Measurements from ENCODE around the gene MAP7D1. TPM values are rescaled to one million over a fixed set of nuclear protein-coding genes. Genes with fewer than 3 reads are reported as not detected.

Gene MAP7D1
- total RNA-seq, 1 donor: 142 TPM

DNA sequence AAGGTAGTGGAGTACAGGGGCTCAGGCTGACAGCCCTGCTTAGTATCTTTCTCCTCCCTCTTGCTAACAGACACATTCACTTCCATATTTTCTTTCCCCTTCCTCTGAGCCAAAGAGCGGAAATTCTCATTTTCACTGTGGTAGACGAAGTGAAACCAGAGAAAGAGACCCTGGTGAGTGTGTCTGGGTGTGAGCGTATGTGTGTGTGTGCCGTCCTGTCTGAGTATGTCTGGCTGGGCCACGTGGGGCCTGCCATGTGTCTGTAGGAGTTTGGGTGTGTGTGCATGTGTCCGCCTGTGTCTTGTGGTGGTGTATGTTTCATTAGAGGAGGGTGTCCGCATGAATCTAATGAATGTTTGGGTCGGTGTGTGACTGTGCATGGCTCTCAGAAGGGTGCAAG is 32.6 kb upstream of the MAP7D1 start:
- Histone ChIP-seq H3K4me1 (ENCODE audit: insufficient read depth, low read length) (peaks cover 60% of the 10 kb centered on the region), H3K4me3 (ENCODE audit: low read length) (no peak overlapping the region), H3K27me3 (ENCODE audit: insufficient read depth, low read length) (peaks cover 3% of the 10 kb centered on the region), H3K9me3 (ENCODE audit: low read depth, low read length) (no peaks in the 10 kb centered on the region)

- Histone ChIP-seq H3K4me3 (ENCODE audit: low read length) (no peak overlapping the region), H3K27me3 (ENCODE audit: insufficient read depth, low read length) (peaks cover 3% of the 10 kb centered on the region), H3K4me1 (ENCODE audit: insufficient read depth, low read length) (peaks cover 53% of the 10 kb centered on the region), H3K9me3 (ENCODE audit: low read depth, low read length) (no peaks in the 10 kb centered on the region)
Observed at GRCh38 chr1:36124404-36125128, 31.4 kb upstream of the MAP7D1 start.

- Histone ChIP-seq H3K4me3 (ENCODE audit: low read length) (no peak within 1 kb of the TSS), H3K9me3 (ENCODE audit: low read depth, low read length) (no peaks in the 10 kb centered on the region), H3K4me1 (ENCODE audit: insufficient read depth, low read length) (peaks cover 45% of the 10 kb centered on the region), H3K27me3 (ENCODE audit: insufficient read depth, low read length) (peaks cover 3% of the 10 kb centered on the region)
Observed at GRCh38 chr1:36125129-36125991, 30.6 kb upstream of the MAP7D1 start, which contains the start of gene COL8A2. Gene COL8A2 (minus strand): TSS chr1:36125222. CDS start chr1:36100242, 24,980 bp downstream.

GRCh38 chr1:36126005-36126716 is 29.8 kb upstream of the MAP7D1 start:
- Histone ChIP-seq H3K27me3 (ENCODE audit: insufficient read depth, low read length) (peaks cover 3% of the 10 kb centered on the region), H3K9me3 (ENCODE audit: low read depth, low read length) (no peaks in the 10 kb centered on the region), H3K4me3 (ENCODE audit: low read length) (no peak overlapping the region), H3K4me1 (ENCODE audit: insufficient read depth, low read length) (peaks cover 43% of the 10 kb centered on the region)

GRCh38 chr1:36126797-36127500 is 29.0 kb upstream of the MAP7D1 start:
- peaks cover 3% of the 10 kb centered on the region for H3K27me3 ChIP-seq (ENCODE audit: insufficient read depth, low read length)
- H3K4me3 ChIP-seq (ENCODE audit: low read length): no peak overlapping the region
- no peaks in the 10 kb centered on the region for H3K9me3 ChIP-seq (ENCODE audit: low read depth, low read length)
- H3K4me1 ChIP-seq (ENCODE audit: insufficient read depth, low read length): peaks cover 39% of the 10 kb centered on the region

DNA sequence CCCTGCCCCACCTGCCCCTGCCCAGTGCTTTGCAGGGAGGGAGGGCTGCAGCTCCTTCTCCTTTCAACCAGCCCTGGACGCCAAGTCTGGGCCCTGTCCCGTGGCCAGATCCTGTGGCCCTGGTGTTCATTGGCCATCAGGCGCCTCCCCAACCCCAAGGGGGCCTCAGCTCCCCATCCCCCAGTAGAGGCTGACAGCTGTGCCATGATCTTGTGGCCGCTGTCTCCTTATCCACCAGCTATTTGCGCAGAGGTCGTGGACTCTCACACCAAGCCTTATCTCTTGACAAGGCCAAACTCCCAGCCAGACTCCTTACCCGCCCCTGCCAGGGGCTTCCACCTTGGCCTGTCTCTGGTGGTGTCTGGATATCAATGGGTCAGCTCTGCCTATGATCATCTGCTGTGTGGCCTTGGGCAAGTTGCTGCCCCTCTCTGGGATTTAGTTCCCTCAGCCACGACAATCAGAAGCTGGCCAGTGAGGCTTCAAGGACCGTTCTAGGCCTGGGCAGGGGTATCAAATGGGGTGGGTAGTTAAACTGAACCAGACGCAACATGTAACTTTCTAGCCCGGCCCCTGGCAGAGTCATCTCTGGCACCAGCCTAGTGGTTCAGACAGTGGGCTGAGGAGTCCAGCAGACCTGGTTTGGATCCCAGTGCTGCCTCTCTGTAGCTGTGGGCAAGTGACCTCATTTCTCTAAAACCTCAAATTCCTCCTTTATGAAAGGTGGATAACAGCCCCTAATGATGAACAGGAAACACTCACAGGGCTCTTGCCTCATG is 27.6 kb upstream of the MAP7D1 start:
- peaks cover 3% of the 10 kb centered on the region for H3K27me3 ChIP-seq (ENCODE audit: insufficient read depth, low read length)
- H3K4me1 ChIP-seq (ENCODE audit: insufficient read depth, low read length): peaks cover 25% of the 10 kb centered on the region
- no peaks in the 10 kb centered on the region for H3K9me3 ChIP-seq (ENCODE audit: low read depth, low read length)
- H3K4me3 ChIP-seq (ENCODE audit: low read length): no peak overlapping the region

DNA sequence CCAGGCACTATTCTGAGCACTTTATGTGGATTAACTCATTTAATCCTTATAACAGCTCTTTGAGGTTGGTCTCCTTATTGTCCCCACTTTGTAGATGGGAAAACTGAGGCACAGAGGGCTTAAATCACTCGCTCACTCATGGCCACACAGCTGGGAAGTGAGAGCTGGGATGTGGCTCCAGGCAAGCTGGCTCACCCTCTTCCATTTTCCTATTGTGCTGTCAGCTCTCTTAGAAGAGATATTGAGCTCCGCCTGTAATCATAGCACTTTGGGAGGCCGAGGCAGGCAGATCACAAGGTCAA is 27.1 kb upstream of the MAP7D1 start:
- Histone ChIP-seq H3K4me1 (ENCODE audit: insufficient read depth, low read length) (peaks cover 20% of the 10 kb centered on the region), H3K27me3 (ENCODE audit: insufficient read depth, low read length) (peaks cover 3% of the 10 kb centered on the region), H3K9me3 (ENCODE audit: low read depth, low read length) (no peaks in the 10 kb centered on the region), H3K4me3 (ENCODE audit: low read length) (no peak overlapping the region)

DNA sequence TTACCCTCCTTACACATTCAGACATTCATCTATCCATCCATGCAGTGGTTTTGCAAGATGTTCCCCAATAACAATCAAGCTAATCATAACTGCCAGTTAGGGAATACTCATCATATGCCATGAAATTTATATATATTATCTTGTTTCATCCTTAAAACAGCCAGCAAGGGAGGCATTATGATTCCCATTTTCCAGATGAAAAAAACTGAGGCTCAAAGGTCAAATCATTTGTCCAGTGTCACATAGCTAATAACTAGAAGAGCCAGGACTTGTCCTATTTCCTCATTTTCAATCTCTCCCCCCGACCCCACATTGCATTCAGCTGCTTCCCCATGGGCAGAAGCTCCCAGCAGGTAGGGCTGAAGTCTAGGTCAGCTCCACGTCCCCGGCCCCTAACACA is 23.9 kb upstream of the MAP7D1 start:
- Histone ChIP-seq H3K4me1 (ENCODE audit: insufficient read depth, low read length) (peaks cover 12% of the 10 kb centered on the region), H3K4me3 (ENCODE audit: low read length) (no peak overlapping the region), H3K9me3 (ENCODE audit: low read depth, low read length) (no peaks in the 10 kb centered on the region), H3K27me3 (ENCODE audit: insufficient read depth, low read length) (no peaks in the 10 kb centered on the region)

GRCh38 chr1:36133484-36133883 is 22.5 kb upstream of the MAP7D1 start:
- Histone ChIP-seq H3K27me3 (ENCODE audit: insufficient read depth, low read length) (no peaks in the 10 kb centered on the region), H3K4me1 (ENCODE audit: insufficient read depth, low read length) (peaks cover 9% of the 10 kb centered on the region), H3K4me3 (ENCODE audit: low read length) (no peak overlapping the region), H3K9me3 (ENCODE audit: low read depth, low read length) (no peaks in the 10 kb centered on the region)

DNA sequence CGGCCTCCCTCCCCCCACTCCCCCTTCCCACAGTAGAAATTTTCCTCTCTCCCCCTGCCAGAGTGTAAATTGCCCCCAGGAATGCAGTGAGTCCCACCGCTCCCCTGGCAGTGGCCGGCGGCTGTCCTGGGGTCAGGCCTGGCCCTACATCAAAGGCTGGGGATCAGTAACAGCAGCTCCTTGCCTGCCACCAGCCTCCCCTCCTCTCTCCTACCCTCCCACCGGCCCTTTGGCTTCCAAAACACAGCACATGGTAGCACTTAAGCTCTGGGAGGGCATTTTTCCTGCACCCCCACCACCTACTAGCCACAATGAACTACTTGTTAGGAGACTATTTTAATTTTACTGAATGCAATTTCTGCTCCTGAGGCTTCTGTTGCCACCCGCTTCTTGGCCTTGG is 21.9 kb upstream of the MAP7D1 start:
- H3K27me3 ChIP-seq (ENCODE audit: insufficient read depth, low read length): no peaks in the 10 kb centered on the region
- no peak overlapping the region for H3K4me3 ChIP-seq (ENCODE audit: low read length)
- no peaks in the 10 kb centered on the region for H3K9me3 ChIP-seq (ENCODE audit: low read depth, low read length)
- H3K4me1 ChIP-seq (ENCODE audit: insufficient read depth, low read length): peaks cover 8% of the 10 kb centered on the region

DNA sequence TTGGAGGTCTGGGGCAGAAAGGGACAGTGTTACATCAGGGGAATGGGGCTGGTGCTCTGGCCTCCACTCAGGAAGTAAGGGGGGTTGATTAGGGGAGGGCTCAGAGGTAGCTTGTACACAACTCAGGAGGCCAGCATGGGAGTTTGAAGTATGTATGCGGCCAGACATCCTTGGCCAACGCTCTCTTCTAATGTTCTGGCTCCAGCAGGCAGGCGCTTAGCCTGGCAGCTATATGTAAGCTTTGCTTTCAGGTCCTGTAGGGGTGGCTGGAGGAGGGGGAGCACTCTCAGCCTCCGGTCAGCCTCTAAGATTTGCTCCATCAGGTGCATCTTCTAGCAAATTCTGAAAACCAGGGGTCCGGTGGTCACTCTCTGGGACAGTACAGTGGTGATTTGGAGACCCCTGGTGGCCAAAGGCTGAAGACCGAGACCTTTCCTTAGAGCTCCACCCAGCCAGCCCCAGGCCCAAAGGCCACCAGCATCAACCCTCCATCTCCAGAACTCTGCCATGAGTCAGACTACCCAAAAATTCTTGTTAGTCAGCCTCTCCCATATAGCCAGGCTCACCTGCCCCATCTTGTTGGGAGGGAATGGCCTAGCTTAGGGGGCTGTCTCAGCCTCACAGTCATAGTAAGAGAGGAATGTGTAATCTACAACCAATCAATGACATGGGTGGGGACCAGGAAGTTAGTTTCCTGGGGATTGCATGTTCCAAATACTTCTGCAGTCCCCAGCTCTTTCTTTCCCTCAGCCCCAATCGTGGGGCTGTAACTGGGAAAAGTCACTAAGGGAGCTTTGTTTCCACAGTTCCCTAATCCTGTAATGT is 21.2 kb upstream of the MAP7D1 start:
- peaks cover 8% of the 10 kb centered on the region for H3K4me1 ChIP-seq (ENCODE audit: insufficient read depth, low read length)
- no peaks in the 10 kb centered on the region for H3K9me3 ChIP-seq (ENCODE audit: low read depth, low read length)
- no peak overlapping the region for H3K4me3 ChIP-seq (ENCODE audit: low read length)
- H3K27me3 ChIP-seq (ENCODE audit: insufficient read depth, low read length): no peaks in the 10 kb centered on the region

DNA sequence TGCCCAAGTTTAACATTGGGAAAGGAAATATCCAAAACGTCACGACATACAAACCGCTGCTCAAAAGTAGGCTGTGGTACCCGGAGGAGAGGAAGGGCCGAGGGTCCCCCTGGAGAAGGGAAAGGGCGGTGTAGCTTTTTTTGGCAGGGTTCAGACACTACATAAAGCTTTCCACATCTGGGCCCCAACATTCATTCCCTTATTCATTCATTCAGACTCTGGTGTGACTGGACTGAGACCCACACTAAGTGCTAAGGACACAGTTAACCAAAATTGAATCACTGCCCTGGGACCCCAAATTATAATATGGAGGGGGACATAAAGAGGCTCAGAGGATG is 20.7 kb upstream of the MAP7D1 start:
- H3K4me1 ChIP-seq (ENCODE audit: insufficient read depth, low read length): peaks cover 8% of the 10 kb centered on the region
- no peaks in the 10 kb centered on the region for H3K27me3 ChIP-seq (ENCODE audit: insufficient read depth, low read length)
- no peaks in the 10 kb centered on the region for H3K9me3 ChIP-seq (ENCODE audit: low read depth, low read length)
- no peak overlapping the region for H3K4me3 ChIP-seq (ENCODE audit: low read length)

GRCh38 chr1:36135796-36136195 is 20.2 kb upstream of the MAP7D1 start:
- no peak overlapping the region for H3K4me3 ChIP-seq (ENCODE audit: low read length)
- no peaks in the 10 kb centered on the region for H3K27me3 ChIP-seq (ENCODE audit: insufficient read depth, low read length)
- H3K4me1 ChIP-seq (ENCODE audit: insufficient read depth, low read length): peaks cover 8% of the 10 kb centered on the region
- H3K9me3 ChIP-seq (ENCODE audit: low read depth, low read length): no peaks in the 10 kb centered on the region

DNA sequence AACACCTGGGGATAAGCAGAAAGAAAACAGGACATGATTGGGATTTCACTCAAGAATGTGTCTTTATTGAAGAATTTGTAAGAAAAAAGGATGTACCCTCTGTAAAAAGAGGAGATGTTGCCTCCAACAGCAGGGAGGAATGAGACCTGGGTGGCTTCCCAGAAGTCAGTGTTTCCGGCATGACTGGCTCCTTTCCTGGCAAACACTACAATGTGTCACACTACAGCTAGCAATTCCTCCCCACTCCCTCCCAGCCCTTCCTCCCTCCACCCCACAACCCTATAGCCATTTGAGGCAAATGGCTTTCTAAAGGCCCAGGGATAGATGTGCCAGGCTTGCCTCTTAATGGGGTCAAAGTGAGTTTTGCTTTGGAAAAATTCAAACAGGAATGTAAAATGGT is 19.4 kb upstream of the MAP7D1 start:
- Histone ChIP-seq H3K4me3 (ENCODE audit: low read length) (no peak overlapping the region), H3K27me3 (ENCODE audit: insufficient read depth, low read length) (no peaks in the 10 kb centered on the region), H3K4me1 (ENCODE audit: insufficient read depth, low read length) (peaks cover 8% of the 10 kb centered on the region), H3K9me3 (ENCODE audit: low read depth, low read length) (no peaks in the 10 kb centered on the region)
